NCI-H1436 treated with DMSO at 0.1 percent for 48 hours (cell line): Measurements from ENCODE around the gene SIRT2.

Source experiments
- DNase-seq: peaks from one replicate; lab custom pipeline; 2025; lab: John Stamatoyannopoulos, UW

Gene SIRT2

GRCh38 chr19:38920602-38921419 is 21.4 kb upstream of the SIRT2 start:
- no peak for DNase-seq

GRCh38 chr19:38919837-38920601 is 20.6 kb upstream of the SIRT2 start:
- no peak for DNase-seq

- no peak for DNase-seq
Observed at GRCh38 chr19:38918526-38918925, 19.1 kb upstream of the SIRT2 start.

DNA sequence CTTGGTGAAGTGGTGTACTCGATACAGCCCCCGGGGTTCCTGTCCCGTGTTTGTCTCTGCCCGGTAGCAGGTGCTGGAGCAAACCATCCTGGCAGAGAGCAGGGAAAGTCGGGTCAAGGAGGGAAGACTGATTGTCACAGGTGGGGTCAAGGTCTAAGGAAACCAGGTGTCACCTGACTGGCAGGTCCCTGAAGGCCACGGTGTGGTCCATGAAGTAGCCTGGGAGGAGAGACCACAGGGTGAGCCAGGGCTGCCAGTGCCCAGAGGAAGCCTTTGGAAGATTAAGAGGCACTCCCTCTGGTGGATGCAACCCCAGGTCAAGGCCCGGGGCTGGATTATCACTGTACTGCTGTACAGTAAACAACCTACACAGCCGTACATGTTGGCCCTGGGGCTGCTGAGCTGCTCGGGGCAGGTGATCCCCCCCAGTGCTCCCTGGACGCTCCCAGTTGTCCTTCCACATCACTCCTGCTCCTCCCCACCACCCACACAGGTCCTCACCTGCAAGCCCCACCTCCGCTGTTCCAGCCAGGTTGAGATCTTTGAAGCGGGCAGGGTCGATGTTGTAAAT is 18.6 kb upstream of the SIRT2 start:
- no peak for DNase-seq

DNA sequence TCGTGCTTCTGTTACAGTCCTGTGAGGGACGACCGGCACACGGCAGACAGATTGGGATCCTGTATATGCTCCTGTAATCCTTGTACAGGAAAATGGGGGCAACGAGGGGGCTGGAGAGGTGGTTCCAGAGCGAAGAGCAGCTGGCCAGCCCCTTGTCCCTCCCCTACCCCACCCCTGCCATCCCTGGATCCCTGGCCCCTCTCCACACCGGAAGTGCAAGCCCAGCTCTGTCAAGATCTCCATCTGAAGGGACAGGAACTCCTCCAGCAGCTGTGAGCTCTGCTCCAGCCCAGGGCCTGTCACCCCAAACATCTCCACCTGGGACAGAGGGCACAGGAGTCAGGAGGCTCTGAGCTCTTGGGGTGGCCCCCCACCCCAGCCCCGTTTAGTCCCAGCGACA is 18.1 kb upstream of the SIRT2 start:
- no peak for DNase-seq

DNA sequence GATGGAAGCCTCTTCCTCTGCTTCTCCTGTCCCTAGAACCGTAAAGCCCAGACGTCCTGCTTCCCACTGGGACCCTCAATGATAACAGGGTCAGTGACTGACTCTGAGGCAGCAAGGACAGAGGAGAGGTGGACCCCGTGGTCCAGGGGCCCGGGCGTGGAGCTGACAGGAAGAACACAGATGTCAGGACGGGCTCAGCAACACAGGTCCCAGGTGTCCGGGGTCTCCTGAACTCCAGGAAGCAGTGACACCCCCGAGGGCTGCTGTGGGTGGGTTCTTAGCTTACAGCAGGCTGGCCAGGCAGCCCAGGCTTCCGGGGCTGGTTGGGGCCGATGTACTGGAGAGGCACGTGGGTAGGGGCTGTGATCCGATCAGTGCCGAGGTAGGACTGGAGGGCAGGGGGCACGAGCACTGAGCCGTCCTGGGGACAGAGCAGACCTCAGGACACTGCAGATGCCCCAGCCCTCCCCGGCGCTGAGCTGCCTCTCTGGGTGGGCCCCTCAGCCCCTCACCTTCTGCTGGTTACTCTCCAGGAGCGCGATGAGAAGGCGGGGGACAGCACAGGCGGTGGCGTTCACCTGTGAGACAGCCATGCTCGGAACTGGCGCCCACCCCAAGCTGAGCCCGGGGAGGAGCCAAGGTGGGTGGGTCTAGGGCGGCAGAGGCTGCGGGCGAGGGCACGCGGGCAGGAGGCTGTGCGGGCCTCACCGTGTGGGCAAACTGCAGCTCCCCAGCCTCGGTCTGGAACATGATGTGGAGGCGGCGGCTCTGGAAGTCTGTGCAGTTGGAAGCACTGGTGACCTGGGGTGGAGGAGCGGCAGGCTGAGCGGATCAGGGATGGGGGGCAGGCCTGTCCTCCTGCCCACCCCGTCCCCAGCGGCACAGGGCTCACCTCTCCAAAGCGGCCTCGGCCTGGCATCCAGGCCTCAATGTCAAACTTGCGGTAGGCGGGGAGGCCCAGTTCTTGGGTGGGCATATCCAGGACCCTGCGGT is 16.2 kb upstream of the SIRT2 start:
- DNase-seq, result no peak

DNA sequence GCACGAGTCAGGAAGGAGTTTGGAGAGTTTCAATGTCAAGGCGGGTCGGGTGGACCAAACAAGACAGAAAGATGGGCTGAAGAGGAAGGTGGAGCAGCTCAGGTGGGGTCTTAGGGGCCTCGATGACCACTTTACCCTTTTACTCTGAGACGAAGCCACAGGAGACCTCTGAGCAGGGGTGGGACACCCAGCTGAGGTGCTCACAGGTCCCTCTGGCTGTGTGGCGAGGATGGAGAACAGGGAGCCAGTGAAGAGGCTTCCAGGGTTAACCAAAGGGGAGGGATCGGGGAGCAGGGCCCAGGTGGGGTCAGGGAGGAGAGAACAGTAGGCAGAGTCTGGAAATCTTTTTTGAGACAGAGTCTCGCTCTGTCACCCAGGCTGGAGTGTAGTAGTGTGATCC is 14.5 kb upstream of the SIRT2 start:
- no peak for DNase-seq

DNA sequence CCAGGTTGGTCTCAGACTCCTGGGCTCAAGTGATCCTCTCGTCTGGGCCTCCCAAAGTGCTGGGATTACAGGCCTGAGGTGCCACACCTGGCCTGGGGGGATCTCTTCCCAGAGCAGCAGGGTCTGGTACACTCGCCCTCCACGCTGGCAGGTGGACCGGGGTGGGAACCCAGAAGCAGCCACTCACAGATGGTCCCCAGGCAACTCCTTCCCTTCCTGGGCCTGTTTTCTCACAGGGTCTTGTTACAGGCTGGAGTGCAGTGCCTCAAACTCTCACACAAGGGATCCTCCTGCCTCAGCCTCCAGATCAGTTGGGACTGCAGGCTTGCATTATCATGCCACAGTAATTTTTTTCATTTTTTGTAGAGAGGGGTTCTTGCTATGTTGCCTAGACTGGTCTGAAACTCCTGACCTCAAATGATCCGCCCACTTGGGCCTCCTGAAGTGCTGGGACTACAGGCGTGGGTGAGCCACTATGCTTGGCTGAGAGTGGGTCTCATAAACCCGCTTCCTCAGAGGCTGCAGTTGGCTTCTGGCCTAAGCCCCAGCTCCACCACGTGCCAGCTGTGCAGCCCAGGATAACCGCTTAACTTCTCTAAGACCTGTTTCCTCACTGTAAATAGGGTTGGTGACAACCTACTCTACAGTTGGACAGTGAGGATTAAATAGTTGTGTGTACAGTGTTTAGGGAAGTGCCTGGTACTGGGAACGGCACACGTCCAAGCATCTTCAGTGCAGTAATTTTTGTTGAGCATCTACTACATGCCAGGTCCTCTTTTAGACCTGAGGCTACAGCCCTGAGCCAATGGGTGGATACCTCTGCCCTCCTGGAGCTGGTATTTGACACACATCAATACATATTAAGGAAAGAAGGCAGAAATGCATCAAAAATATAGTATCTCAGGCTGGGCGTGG is 13.4 kb upstream of the SIRT2 start:
- DNase-seq, result no peak

- DNase-seq, result no peak
Observed at GRCh38 chr19:38911388-38912001, 12.1 kb upstream of the SIRT2 start.

GRCh38 chr19:38910488-38910887 is 11.1 kb upstream of the SIRT2 start:
- no peak for DNase-seq

GRCh38 chr19:38908911-38909310 is 9.5 kb upstream of the SIRT2 start:
- no peak for DNase-seq

DNA sequence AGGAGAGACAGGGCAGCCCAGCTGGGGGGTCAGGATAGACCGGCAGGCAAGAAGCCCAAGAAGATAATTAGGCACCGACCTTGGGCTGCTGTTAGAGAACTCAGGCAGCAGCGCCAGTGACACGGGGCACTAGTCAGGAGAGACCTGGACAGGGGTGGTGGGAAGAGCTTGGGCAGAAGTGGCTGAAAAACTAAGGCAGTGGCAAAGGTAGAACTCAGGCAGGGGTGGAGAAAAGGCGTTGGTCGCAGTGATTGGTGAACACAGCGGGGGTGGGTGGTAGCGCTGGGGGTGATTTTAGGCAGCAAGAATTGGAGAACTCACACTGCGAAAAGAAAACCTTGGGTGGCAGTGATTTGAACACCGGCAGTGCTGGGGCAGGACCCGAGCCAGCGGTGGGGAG is 8.3 kb upstream of the SIRT2 start:
- DNase-seq, result no peak

GRCh38 chr19:38907227-38907626 is 7.8 kb upstream of the SIRT2 start:
- DNase-seq, result no peak

DNA sequence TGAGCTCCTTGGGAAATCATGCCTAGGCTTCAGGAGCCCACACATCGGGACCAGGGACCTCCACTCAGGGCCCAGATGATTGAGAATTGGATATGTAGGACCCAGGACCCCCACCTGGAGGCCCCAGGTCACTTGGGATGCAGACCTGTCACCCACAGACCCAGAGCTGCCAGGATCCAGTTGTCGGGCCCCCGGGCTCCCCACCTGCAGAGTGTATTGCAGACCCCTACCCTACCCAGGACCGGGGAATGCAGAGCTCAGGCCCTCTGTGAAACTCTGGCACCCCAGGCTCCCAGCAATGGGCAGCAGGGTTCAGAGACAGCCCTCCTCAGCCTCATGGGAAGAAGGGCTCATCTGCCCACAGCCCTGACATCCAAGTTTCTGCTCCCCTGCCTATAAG is 6.2 kb upstream of the SIRT2 start:
- DNase-seq, result no peak

DNA sequence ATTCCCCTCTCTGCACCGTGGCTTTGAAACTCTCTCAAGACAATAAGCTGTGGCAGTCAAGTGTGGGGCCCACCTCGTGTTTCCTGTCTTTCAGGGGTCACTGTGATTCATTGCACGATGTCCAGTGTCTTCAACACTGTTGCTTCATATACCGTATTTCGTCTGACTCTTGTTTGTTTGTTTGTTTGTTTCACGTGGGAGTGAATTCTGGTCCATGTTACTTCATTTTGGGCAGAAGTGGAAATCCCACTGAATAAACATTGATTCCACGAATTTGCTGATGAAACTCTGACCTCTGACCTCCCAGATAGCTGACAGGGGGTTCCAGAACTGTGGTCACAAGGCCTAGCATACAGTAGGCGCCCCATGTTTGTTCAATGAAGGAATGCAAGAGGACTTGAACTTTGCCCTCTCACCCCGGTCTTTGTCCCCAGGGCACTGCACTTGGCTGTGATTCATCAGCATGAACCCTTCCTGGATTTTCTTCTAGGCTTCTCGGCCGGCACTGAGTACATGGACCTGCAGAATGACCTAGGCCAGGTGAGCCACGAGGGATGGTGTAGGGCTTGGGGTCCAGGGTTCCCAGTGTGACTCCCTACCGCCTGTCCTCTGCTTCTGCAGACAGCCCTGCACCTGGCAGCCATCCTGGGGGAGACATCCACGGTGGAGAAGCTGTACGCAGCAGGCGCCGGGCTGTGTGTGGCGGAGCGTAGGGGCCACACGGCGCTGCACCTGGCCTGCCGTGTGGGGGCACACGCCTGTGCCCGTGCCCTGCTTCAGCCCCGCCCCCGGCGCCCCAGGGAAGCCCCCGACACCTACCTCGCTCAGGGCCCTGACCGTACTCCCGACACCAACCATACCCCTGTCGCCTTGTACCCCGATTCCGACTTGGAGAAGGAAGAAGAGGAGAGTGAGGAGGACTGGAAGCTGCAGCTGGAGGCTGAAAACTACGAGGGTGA is 5.4 kb upstream of the SIRT2 start:
- no peak for DNase-seq

DNA sequence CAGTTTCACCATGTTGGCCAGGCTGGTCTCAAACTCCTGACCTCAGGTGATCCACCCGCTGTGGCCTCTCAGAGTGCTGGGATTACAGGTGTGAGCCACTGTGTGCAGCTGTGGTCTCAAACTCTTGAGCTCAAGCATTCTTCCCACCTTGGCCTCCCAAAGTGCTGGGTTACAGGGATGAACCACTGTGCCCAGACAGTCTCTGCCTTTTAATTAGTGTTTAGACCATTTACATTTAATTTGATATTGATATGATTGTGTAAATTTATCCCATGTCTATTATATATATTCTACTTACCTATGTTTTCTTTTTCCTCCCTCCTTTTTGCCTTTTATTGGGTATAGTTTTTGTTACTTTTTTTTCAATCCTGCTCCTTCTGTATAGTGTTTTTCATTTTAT is 2.3 kb upstream of the SIRT2 start:
- DNase-seq, result no peak

DNA sequence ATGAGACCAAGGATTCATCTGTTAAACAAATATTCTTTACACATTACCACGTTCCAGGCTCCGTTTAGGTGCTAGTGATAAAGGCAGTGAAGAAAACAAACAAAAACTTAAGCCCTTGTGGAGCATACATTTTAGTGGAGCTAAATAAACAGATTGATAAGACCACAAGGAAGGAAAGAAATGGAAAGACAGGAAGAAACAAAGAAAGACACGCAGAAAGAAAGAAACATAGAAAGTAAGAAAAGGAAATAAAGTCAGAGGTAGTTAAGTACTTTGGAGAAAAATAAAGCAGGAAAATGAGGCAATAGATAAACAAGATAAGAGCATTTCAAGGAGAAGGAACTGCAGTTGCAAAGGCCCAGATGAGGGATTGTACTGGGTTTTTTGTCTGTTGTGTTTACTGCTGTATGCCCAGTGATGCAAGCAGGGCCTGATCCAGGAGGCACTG is 1.3 kb upstream of the SIRT2 start:
- DNase-seq, result no peak

GRCh38 chr19:38900202-38900629 is 798 bp upstream of the SIRT2 start:
- no peak for DNase-seq
